Left lung (tissue), 10 donors: ENCODE data around the gene BSPRY. TPM values are rescaled to one million over a fixed set of nuclear protein-coding genes. Genes with fewer than 3 reads are reported as not detected.

Source experiments
- ATAC-seq: fragments of 200-7000 bp; cut with Tn5 transposase; one replicate; pipeline ENCODE4 v1.9.1; 2020; ENCODE audit warnings: moderate library complexity
- DNase-seq, 4 donors: peaks; one replicate each; pipeline ENCODE4 v3.0.0-alpha.2; 2013 to 2020
- H3K27ac ChIP-seq, 2 donors: fragments of 200-600 bp; sonication (generic) in 1 of 2; one replicate each; pipeline versions ENCODE4 v1.5.0 to v1.8.0; 2020 to 2021
- H3K27me3 ChIP-seq, 2 donors: fragments of 200-600 bp; sonication (generic) in 1 of 2; one replicate each; pipeline versions ENCODE4 v1.5.0 to v1.8.0; 2020 to 2021
- H3K36me3 ChIP-seq, 2 donors: fragments of 200-600 bp; sonication (generic) in 1 of 2; one replicate each; pipeline versions ENCODE4 v1.5.0 to v1.8.0; 2020 to 2021
- H3K4me1 ChIP-seq, 2 donors: fragments of 200-600 bp; one replicate each; pipeline ENCODE4 v1.8.0; 2021
- H3K4me3 ChIP-seq, 2 donors: fragments of 200-600 bp; sonication (generic) in 1 of 2; one replicate each; pipeline versions ENCODE4 v1.5.0 to v1.8.0; 2020 to 2021; ENCODE audit warnings: mild to moderate bottlenecking in 1 of 2
- H3K9me3 ChIP-seq, 2 donors: fragments of 200-600 bp; sonication (generic) in 1 of 2; one replicate each; pipeline versions ENCODE4 v1.5.0 to v1.8.0; 2020 to 2021
- CTCF ChIP-seq, 2 donors: fragments of 200-600 bp; sonication (generic) in 1 of 2; IDR thresholded peaks; one replicate each; pipeline versions ENCODE4 v1.5.0 to v1.8.0; 2021; ENCODE audit warnings: antibody characterized with exemption in 2 of 2
- intact Hi-C, 2 donors: fragments of 100-400 bp; cut with DNase I; formaldehyde crosslinking; loops; one replicate each; pipeline versions ENCODE4 v1.11.2 to v1.14.2; 2022
- polyA plus RNA-seq, 6 donors: library from polyadenylated mRNA; unstranded; fragments of 120-200 nt; gene quantifications; one replicate each; pipeline ENCODE4 v1.2.1, GENCODE V29; 2013; ENCODE audit not compliant: insufficient read length in 6 of 6
- total RNA-seq, 2 donors: library from RNA; stranded (reverse); fragmentation: NEBNext Ultra II Directional; extraction: Animal tissue kit (Norgen Biotek cat#: 25700); gene quantifications; one replicate each; pipeline ENCODE4 v1.2.1, GENCODE V29; 2021
- donor health status: DM: no; HTN: yes; CAD: no.
- donor health status: DM: no; HTN: no; CAD: no.

Gene BSPRY
- total and polyA plus RNA-seq, 8 donors: 7.5 to 17.9 (median 8.4) TPM

GRCh38 chr9:113368348-113368981 lies 19.1 kb downstream of the BSPRY start:
- DNase-seq: no peak
- peaks cover 0 to 7% of the 10 kb centered on the region in 2 donors for H3K4me1 ChIP-seq
- no peak overlapping the region for H3K4me3 ChIP-seq
- peaks cover 0 to 5% of the 10 kb centered on the region in 2 donors for H3K36me3 ChIP-seq
- intact Hi-C loops: no loop called here
- no peak for TF ChIP-seq CTCF (IDR thresholded peaks at IDR 0.05)
- H3K9me3 ChIP-seq: no peaks in the 10 kb centered on the region
- no peak overlapping the region for H3K27ac ChIP-seq
- no peak for ATAC-seq
- H3K27me3 ChIP-seq: no peaks in the 10 kb centered on the region

- H3K36me3 ChIP-seq: peaks cover 0 to 12% of the 10 kb centered on the region in 2 donors
- no peak for ATAC-seq
- TF ChIP-seq CTCF (IDR thresholded peaks at IDR 0.05): no peak
- H3K27me3 ChIP-seq: no peaks in the 10 kb centered on the region
- no peak overlapping the region for H3K4me3 ChIP-seq
- no peak overlapping the region for H3K27ac ChIP-seq
- DNase-seq: no peak
- no peaks in the 10 kb centered on the region for H3K9me3 ChIP-seq
- H3K4me1 ChIP-seq: peaks cover 0 to 7% of the 10 kb centered on the region in 2 donors
- intact Hi-C loops: no loop called here
These were observed 19.9 kb downstream of the BSPRY start for GRCh38 chr9:113368982-113369854.

GRCh38 chr9:113369855-113370140 lies 20.5 kb downstream of the BSPRY start:
- peaks cover 0 to 7% of the 10 kb centered on the region in 2 donors for H3K4me1 ChIP-seq
- peaks cover 0 to 16% of the 10 kb centered on the region in 2 donors for H3K36me3 ChIP-seq
- H3K27me3 ChIP-seq: no peaks in the 10 kb centered on the region
- no peak for TF ChIP-seq CTCF (IDR thresholded peaks at IDR 0.05)
- no peak for DNase-seq
- intact Hi-C loops: no loop called here
- H3K4me3 ChIP-seq: no peak overlapping the region
- no peaks in the 10 kb centered on the region for H3K9me3 ChIP-seq
- ATAC-seq: no peak
- no peak overlapping the region for H3K27ac ChIP-seq

- H3K36me3 ChIP-seq: peaks cover 0 to 19% of the 10 kb centered on the region in 2 donors
- intact Hi-C loops: no loop called here
- no peak overlapping the region for H3K4me3 ChIP-seq
- H3K27me3 ChIP-seq: no peaks in the 10 kb centered on the region
- ATAC-seq (no peak), DNase-seq (no peak)
- no peaks in the 10 kb centered on the region for H3K9me3 ChIP-seq
- no peak overlapping the region for H3K27ac ChIP-seq
- TF ChIP-seq CTCF (IDR thresholded peaks at IDR 0.05): no peak
- peaks cover 0 to 5% of the 10 kb centered on the region in 2 donors for H3K4me1 ChIP-seq
These were observed 21.5 kb downstream of the BSPRY start for GRCh38 chr9:113370806-113371325.

- Histone ChIP-seq H3K27ac (no peak overlapping the region), H3K9me3 (no peaks in the 10 kb centered on the region), H3K4me1 (peaks cover 0 to 9% of the 10 kb centered on the region in 2 donors), H3K4me3 (no peak overlapping the region), H3K36me3 (peaks cover 0 to 19% of the 10 kb centered on the region in 2 donors), H3K27me3 (no peaks in the 10 kb centered on the region)
- TF ChIP-seq CTCF (IDR thresholded peaks at IDR 0.05): no peak
- DNase-seq: no peak
- intact Hi-C loops: no loop called here
- no peak for ATAC-seq
These were observed 22.7 kb downstream of the BSPRY start for GRCh38 chr9:113372059-113372458.
